ENCODE results near the gene B3GALNT1. TPM values are rescaled to one million over a fixed set of nuclear protein-coding genes. Genes with fewer than 3 reads are reported as not detected.

B3GALNT1 gene
- total RNA-seq, 2 donors from 2014 or later: 13.2 to 14.0 TPM

GRCh38 chr3:161100994-161101393 is 4.2 kb downstream of the B3GALNT1 start:
- DNase-seq (ENCODE audit: low spot score): no peak
- TF ChIP-seq POLR2A (IDR thresholded peaks at IDR 0.05) (no peak), CTCF (IDR thresholded peaks at IDR 0.05) (no peak), POLR2AphosphoS5 (IDR thresholded peaks at IDR 0.05) (no peak)
- H3K9me3 ChIP-seq: no peaks in the 10 kb centered on the region
- no peaks in the 10 kb centered on the region for H3K36me3 ChIP-seq
- H3K27ac ChIP-seq: no peak overlapping the region
- WGBS: 86% methylated on average over 6 of the region's 6 CpGs
- no peak overlapping the region for H3K4me3 ChIP-seq
- intact Hi-C loops (cut with DNase I): no loop called here
- H3K27me3 ChIP-seq (replicated peaks; ENCODE audit: insufficient read depth): no peaks in the 10 kb centered on the region
- no peaks in the 10 kb centered on the region for H3K4me1 ChIP-seq (replicated peaks)

GRCh38 chr3:161096771-161097367 is 8.3 kb downstream of the B3GALNT1 start:
- TF ChIP-seq POLR2AphosphoS5 (IDR thresholded peaks at IDR 0.05) (no peak), CTCF (IDR thresholded peaks at IDR 0.05) (peak in 3 of 4 experiments; percentile 26 to 34 (median 33))
- DNase-seq (ENCODE audit: low spot score): no peak
- no peaks in the 10 kb centered on the region for H3K9me3 ChIP-seq
- 72% methylated on average over 7 of the region's 7 CpGs for WGBS
- no peak overlapping the region for H3K4me3 ChIP-seq
- H3K27me3 ChIP-seq (replicated peaks; ENCODE audit: insufficient read depth): no peaks in the 10 kb centered on the region
- intact Hi-C loops (cut with DNase I): no loop called here
- H3K4me1 ChIP-seq (replicated peaks): no peaks in the 10 kb centered on the region
- H3K36me3 ChIP-seq: no peaks in the 10 kb centered on the region
- no peak overlapping the region for H3K27ac ChIP-seq

GRCh38 chr3:161093895-161094294 is 11.3 kb downstream of the B3GALNT1 start:
- no peak for TF ChIP-seq CTCF (IDR thresholded peaks at IDR 0.05)
- TF ChIP-seq POLR2A (IDR thresholded peaks at IDR 0.05): no peak
- no peak for TF ChIP-seq POLR2AphosphoS5 (IDR thresholded peaks at IDR 0.05)
- H3K9me3 ChIP-seq: no peaks in the 10 kb centered on the region
- intact Hi-C loops (cut with DNase I): no loop called here
- H3K27ac ChIP-seq: no peak overlapping the region
- no peak for DNase-seq (ENCODE audit: low spot score)
- H3K4me3 ChIP-seq: no peak overlapping the region
- no peaks in the 10 kb centered on the region for H3K36me3 ChIP-seq
- no peaks in the 10 kb centered on the region for H3K27me3 ChIP-seq (replicated peaks; ENCODE audit: insufficient read depth)
- no peaks in the 10 kb centered on the region for H3K4me1 ChIP-seq (replicated peaks)

- intact Hi-C loops (cut with DNase I): no loop called here
- Histone ChIP-seq H3K36me3 (no peaks in the 10 kb centered on the region), H3K27me3 (replicated peaks; ENCODE audit: insufficient read depth) (no peaks in the 10 kb centered on the region), H3K9me3 (no peaks in the 10 kb centered on the region), H3K27ac (no peak overlapping the region), H3K4me3 (no peak overlapping the region), H3K4me1 (replicated peaks) (no peaks in the 10 kb centered on the region)
- DNase-seq (ENCODE audit: low spot score): no peak
- WGBS: 88% methylated on average over 2 of the region's 2 CpGs
- TF ChIP-seq CTCF (IDR thresholded peaks at IDR 0.05): no peak
- TF ChIP-seq POLR2AphosphoS5 (IDR thresholded peaks at IDR 0.05): no peak
- no peak for TF ChIP-seq POLR2A (IDR thresholded peaks at IDR 0.05)
Measured at GRCh38 chr3:161084277-161084676, 20.9 kb downstream of the B3GALNT1 start.

GRCh38 chr3:161083131-161083530 is 22.0 kb downstream of the B3GALNT1 start:
- no peaks in the 10 kb centered on the region for H3K4me1 ChIP-seq (replicated peaks)
- H3K36me3 ChIP-seq: no peaks in the 10 kb centered on the region
- TF ChIP-seq POLR2A (IDR thresholded peaks at IDR 0.05): no peak
- TF ChIP-seq CTCF (IDR thresholded peaks at IDR 0.05): no peak
- TF ChIP-seq POLR2AphosphoS5 (IDR thresholded peaks at IDR 0.05): no peak
- intact Hi-C loops (cut with DNase I): no loop called here
- H3K9me3 ChIP-seq: no peaks in the 10 kb centered on the region
- no peak for DNase-seq (ENCODE audit: low spot score)
- no peaks in the 10 kb centered on the region for H3K27me3 ChIP-seq (replicated peaks; ENCODE audit: insufficient read depth)
- no peak overlapping the region for H3K4me3 ChIP-seq
- no peak overlapping the region for H3K27ac ChIP-seq
- 100% methylated on average over 1 of the region's 1 CpG for WGBS
